Naive thymus-derived CD8-positive, alpha-beta T cell (primary cell): ENCODE results near the gene GOLGA6L26. TPM values are rescaled to one million over a fixed set of nuclear protein-coding genes. Genes with fewer than 3 reads are reported as not detected.
"Not testable (repeated sequence)": the region's sequence is repeated elsewhere in the genome, so short reads cannot be mapped to it uniquely, and the experiment has no call there.

Source experiments
- ATAC-seq, 2 donors: fragments of 150-1000 bp; cut with Tn5 transposase in 1 of 2; sonication (Bioruptor Pico), chemical (Tn5 transposase) in 1 of 2; 1 replicate in 1 of 2; 2 replicates in 1 of 2; pipeline ENCODE4 v1.10.0; 2021; ENCODE audit warnings: mild to moderate bottlenecking in 2 of 2, moderate library complexity in 2 of 2
- POLR2A ChIA-PET: fragments of 350-600 bp; sonication (Branson Sonifier 250); formaldehyde crosslinking; loops from one replicate; lab custom pipeline; 2021; ENCODE audit warnings: antibody characterized with exemption; lab: Charles Lee
- DNase-seq, 10 donors: peaks; one replicate each; pipeline versions ENCODE4 v3.0.0 to v3.0.0-alpha.2; 2020 to 2022
- H3K27ac Mint-ChIP-seq, 10 donors: one replicate each; pipeline ENCODE4 v1.8.0; 2020 to 2022; ENCODE audit warnings: mild to moderate bottlenecking in 10 of 10, mixed read lengths in 10 of 10, moderate library complexity in 4 of 10, inconsistent platforms in 1 of 10
- H3K27me3 Mint-ChIP-seq, 5 donors: one replicate each; pipeline ENCODE4 v1.8.0; 2021 to 2022; ENCODE audit warnings: mixed read lengths in 5 of 5
- H3K36me3 Mint-ChIP-seq, 3 donors: one replicate each; pipeline ENCODE4 v1.8.0; 2020 to 2022; ENCODE audit warnings: mixed read lengths in 3 of 3, mild to moderate bottlenecking in 2 of 3, inconsistent platforms in 1 of 3
- H3K4me1 Mint-ChIP-seq, 4 donors: one replicate each; pipeline ENCODE4 v1.8.0; 2021 to 2022; ENCODE audit warnings: mixed read lengths in 4 of 4
- H3K4me3 Mint-ChIP-seq, 10 donors: one replicate each; pipeline ENCODE4 v1.8.0; 2020 to 2022; ENCODE audit warnings: mild to moderate bottlenecking in 10 of 10, mixed read lengths in 10 of 10, moderate library complexity in 6 of 10, inconsistent platforms in 1 of 10
- H3K9me3 Mint-ChIP-seq, 9 donors: one replicate each; pipeline ENCODE4 v1.8.0; 2020 to 2022; ENCODE audit warnings: mixed read lengths in 9 of 9, mild to moderate bottlenecking in 3 of 9, inconsistent platforms in 1 of 9, moderate library complexity in 1 of 9
- polyA plus RNA-seq, 3 donors: library from polyadenylated mRNA; unstranded; fragments of 300-500 nt; fragmentation: Illumina TruSeq; gene quantifications; one replicate each; pipeline ENCODE4 v1.2.3, GENCODE V29; 2021
- total RNA-seq, 8 experiments: library from RNA in 2 of 8; stranded (reverse) in 2 of 8; gene quantifications; one replicate each; pipeline ENCODE4 v1.2.3 and lab custom pipeline; 2021 to 2026

GOLGA6L26 gene, protein sequence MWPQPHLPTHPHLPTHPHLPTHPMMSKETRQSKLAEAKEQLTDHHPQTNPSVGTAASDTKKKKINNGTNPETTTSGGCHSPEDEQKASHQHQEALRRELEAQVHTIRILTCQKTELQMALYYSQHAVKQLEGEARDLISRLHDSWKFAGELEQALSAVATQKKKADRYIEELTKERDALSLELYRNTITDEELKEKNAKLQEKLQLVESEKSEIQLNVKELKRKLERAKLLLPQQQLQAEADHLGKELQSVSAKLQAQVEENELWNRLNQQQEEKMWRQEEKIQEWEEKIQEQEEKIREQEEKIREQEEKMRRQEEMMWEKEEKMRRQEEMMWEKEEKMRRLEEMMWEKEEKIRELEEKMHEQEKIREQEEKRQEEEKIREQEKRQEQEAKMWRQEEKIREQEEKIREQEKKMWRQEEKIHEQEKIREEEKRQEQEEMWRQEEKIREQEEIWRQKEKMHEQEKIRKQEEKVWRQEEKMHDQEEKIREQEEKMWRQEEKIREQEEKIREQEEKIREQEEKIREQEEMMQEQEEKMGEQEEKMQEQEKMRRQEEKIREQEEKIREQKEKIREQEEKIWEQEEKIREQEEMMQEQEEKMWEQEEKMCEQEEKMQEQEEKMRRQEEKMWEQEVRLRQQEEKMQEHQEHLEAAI
- not detected for total RNA-seq
- polyA plus RNA-seq: not detected
- total RNA-seq (lab: John Stamatoyannopoulos, UW): 0 reads per million in 6 experiments

DNA sequence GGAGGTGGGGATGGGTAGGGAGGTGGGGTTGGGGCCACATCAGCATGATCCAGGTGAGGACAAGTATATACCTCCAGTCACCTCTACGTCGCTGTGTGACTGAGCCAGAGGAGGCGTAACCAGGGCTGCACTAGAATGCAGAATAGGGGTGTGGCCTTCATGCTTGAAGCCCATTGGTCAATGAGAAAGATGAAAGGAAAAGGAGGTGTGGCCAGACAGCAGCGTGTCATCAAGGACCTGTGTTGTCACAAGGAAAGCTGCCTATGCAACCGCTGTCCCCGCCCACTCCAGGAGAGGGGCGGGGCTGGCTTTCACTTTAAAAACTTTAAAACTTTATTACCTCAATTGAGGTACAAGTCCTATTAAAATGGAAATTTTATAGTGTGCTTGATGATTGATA lies at the start of gene GOLGA6L26:
TSS of gene GOLGA6L26 (minus strand) at position 101 of the 400 bp plus-strand sequence. CDS start at position 40, 61 bp downstream.
- H3K36me3 Mint-ChIP-seq, H3K27ac Mint-ChIP-seq, H3K9me3 Mint-ChIP-seq, DNase-seq, H3K4me1 Mint-ChIP-seq, H3K27me3 Mint-ChIP-seq, POLR2A ChIA-PET, ATAC-seq, H3K4me3 Mint-ChIP-seq: not testable (repeated sequence)

DNA sequence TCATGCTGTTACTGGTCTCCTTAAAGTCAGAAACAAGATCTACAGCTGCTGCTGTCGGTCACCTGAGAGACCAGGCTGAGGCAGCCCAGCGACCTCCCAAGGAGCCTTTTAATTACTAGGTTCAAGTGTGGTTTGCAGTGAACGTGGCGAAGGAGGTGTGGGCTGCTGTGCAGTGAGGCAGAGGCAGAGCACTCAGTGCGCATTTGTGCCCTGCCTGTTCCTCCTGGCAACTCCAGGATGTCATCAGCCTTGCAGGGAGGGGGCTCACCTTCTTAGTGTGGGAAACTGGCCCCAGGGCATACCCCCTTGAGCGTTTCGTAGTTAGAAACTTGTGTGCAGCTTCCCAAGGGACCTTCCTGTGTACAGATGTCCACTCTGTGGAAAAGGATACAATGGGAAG lies 47.2 kb upstream of the GOLGA6L26 start:
- POLR2A ChIA-PET, H3K4me3 Mint-ChIP-seq, H3K4me1 Mint-ChIP-seq, ATAC-seq, H3K9me3 Mint-ChIP-seq, H3K36me3 Mint-ChIP-seq, DNase-seq, H3K27ac Mint-ChIP-seq: not testable (repeated sequence)
- peaks cover 3 to 21% (median 5%) of the 10 kb centered on the region in 5 donors for H3K27me3 Mint-ChIP-seq

DNA sequence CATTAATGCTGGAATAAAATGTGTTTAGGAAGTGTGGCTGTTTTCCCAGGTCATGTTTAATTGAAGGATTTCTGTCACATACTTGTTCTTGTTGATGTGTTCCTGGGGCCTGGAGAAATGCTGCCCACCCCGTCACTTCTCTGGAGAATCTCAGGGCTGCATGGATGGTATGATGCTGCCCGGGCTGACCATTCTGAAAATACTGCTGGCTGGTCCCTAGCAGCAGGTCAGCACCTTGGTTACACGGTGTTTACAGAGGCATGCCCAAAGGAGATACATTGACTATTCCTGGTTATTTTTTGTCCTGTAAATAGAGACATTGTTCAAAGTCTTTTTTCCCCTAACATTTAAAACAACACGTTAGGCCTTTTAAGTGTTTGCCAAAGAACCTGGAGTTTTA lies 46.7 kb upstream of the GOLGA6L26 start:
- ATAC-seq, H3K4me1 Mint-ChIP-seq, DNase-seq, POLR2A ChIA-PET, H3K4me3 Mint-ChIP-seq, H3K9me3 Mint-ChIP-seq, H3K36me3 Mint-ChIP-seq, H3K27ac Mint-ChIP-seq: not testable (repeated sequence)
- H3K27me3 Mint-ChIP-seq: peaks cover 0 to 20% (median 5%) of the 10 kb centered on the region in 5 donors

DNA sequence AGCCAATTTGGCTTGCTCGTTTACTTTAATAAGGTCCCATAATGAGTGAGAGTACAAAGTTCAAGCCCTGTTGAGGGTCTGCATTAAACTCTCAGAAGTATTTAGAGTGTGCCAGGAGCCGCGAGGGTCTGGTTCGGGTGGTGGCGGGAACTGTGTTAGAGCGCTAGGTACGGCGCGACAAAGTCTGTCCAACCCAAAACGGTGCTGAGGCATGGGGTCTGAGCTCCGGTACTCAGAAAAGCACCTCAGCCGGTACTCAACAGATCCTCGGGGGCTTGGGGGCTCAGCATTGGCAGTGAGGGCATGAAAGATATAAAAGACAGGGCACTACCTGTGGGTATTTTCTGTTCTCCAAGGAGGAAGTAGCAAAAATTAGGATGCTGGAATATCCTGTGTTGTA lies 45.0 kb upstream of the GOLGA6L26 start:
- H3K27me3 Mint-ChIP-seq, H3K36me3 Mint-ChIP-seq, DNase-seq, H3K4me1 Mint-ChIP-seq, ATAC-seq, H3K9me3 Mint-ChIP-seq, H3K4me3 Mint-ChIP-seq, POLR2A ChIA-PET, H3K27ac Mint-ChIP-seq: not testable (repeated sequence)

DNA sequence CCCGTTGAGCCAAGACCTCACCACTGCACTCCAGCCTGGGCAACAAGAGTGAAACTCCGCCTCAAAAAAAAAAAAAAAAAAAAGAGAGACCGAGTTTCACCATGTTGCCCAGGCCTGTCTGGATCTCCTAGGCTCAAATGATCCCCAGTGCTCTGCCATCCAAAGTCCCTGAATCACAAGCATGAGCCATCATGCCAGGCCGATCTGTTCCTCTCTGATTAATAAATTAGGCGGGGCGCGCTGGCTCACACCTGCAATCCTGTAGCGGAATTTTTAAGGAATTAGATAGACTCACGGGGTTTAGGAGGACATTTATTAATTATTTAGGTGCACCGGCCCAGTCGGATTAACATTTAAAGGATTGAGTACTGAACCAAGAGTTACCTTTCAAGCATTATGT lies 40.2 kb upstream of the GOLGA6L26 start:
- H3K36me3 Mint-ChIP-seq, POLR2A ChIA-PET, H3K4me3 Mint-ChIP-seq, H3K4me1 Mint-ChIP-seq, ATAC-seq, H3K9me3 Mint-ChIP-seq, DNase-seq, H3K27ac Mint-ChIP-seq, H3K27me3 Mint-ChIP-seq: not testable (repeated sequence)

DNA sequence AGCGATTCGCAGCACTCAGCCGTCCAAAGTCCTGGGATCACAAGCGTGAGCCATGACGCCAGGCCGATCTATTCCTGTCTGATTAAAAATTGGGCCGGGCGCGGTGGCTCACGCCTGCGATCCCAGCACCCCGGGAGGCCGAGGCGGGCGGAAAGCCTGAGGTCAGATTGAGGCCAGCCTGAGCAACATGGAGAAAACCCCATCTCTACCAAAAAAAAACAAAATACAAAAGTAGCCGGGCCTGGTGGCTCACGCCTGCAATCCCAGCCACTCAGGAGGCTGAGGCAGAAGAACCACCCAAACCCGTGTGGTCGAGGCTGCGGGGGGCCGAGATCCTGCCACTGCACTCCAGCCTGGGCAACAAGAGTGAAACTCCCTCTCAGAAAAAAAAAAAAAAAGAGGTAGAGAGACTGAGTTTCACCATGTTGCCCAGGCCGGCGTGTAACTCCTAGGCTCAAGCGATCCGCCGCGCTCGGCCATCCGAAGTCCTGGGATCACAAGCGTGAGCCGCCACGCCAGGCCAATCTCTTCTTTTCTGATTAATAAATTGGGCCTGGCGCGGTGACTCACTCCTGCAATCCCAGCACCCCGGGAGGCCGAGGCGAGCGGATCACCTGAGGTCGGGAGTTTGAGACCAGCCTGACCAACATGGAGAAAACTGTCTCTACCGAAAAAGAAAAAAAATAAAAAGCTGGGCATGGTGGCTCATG lies 39.0 kb upstream of the GOLGA6L26 start:
- H3K4me3 Mint-ChIP-seq, H3K9me3 Mint-ChIP-seq, DNase-seq, ATAC-seq, H3K27ac Mint-ChIP-seq, H3K36me3 Mint-ChIP-seq, POLR2A ChIA-PET, H3K27me3 Mint-ChIP-seq, H3K4me1 Mint-ChIP-seq: not testable (repeated sequence)

DNA sequence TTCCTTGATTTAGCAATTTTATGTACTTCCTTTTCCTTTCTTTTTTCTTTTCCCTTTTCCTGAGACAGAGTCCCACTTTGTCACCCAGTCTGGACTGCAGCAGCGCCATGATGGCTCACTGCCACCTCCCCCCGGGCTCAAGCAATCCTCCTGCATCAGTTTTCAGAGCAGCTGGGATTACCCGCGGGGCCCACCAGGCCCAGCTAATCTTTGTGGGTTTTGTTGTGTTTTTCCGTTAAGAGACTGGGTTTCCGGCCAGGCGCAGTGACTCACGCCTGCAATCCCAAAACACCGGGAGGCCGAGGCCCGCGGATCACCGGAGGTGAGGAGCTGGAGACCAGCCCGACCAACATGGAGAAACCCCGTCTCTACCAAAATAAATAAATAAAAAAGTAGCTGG lies 38.3 kb upstream of the GOLGA6L26 start:
- Mint-ChIP-seq H3K27ac (no peak overlapping the region), H3K9me3 (no peaks in the 10 kb centered on the region), H3K27me3 (peaks cover 0 to 1% (median 0%) of the 10 kb centered on the region in 5 donors), H3K36me3 (no peaks in the 10 kb centered on the region), H3K4me3 (no peak overlapping the region), H3K4me1 (no peaks in the 10 kb centered on the region)
- ATAC-seq (no peak), DNase-seq (no peak)
- POLR2A ChIA-PET: no interaction called here

DNA sequence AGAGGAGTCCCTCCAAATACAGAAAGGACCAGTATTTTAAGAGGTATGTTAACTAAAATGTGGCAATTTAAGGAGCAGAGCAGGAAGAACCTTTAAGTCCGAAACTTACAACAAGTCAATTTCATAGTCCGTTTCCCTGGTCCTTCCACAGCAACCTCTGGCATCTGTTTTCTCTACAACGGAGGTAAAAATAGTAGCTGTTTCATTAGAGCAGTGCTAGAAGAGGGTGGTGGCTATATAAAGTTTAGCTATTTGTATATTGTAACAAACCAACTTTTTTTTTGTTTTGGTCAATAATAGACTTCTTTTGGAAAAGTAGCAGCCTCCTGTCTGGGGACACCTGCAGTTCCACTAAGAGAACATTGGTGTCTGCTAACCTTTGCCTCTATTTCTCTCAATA lies 37.9 kb upstream of the GOLGA6L26 start:
- H3K36me3 Mint-ChIP-seq, POLR2A ChIA-PET, ATAC-seq, H3K9me3 Mint-ChIP-seq, H3K27ac Mint-ChIP-seq, DNase-seq, H3K27me3 Mint-ChIP-seq, H3K4me1 Mint-ChIP-seq, H3K4me3 Mint-ChIP-seq: not testable (repeated sequence)

DNA sequence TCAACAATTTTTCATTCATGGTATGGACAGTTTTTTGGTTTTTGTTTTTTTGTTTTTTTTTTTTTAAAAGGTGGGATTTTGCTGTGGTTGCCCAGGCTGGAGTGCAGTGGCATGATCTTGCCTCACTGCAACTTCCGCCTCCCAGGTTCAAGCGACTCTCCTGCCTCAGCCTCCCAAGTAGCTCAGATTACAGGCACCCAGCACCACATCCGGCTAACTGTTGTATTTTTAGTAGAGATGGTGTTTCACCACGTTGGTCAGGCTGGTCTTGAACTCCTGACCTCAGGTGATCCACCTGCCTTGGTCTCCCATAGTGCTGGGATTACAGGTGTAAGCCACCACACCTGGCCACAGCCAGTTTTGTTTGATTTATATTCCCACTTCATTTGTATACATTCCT lies 37.1 kb upstream of the GOLGA6L26 start:
- POLR2A ChIA-PET, H3K9me3 Mint-ChIP-seq, DNase-seq, H3K27me3 Mint-ChIP-seq, H3K4me1 Mint-ChIP-seq, H3K36me3 Mint-ChIP-seq, H3K27ac Mint-ChIP-seq, ATAC-seq, H3K4me3 Mint-ChIP-seq: not testable (repeated sequence)

DNA sequence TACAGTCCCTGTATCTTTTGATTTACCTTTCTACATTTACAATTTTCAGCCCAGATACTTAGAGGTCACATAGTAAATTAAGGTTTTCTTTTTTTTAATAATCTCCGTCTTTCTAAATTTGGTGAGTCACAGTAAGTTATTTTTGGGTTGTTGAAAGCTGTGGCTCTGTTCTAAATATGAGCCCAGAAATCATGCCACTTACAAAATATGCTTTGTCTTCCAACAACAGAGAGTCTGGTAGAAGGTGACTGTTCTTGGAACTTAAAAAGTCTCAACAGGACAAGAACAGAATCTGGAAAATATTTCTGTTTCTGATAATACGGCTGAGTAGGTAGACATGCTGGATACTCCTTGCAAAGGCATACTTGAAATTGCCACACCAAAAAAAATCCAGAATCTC lies 36.6 kb upstream of the GOLGA6L26 start:
- ATAC-seq: no peak

DNA sequence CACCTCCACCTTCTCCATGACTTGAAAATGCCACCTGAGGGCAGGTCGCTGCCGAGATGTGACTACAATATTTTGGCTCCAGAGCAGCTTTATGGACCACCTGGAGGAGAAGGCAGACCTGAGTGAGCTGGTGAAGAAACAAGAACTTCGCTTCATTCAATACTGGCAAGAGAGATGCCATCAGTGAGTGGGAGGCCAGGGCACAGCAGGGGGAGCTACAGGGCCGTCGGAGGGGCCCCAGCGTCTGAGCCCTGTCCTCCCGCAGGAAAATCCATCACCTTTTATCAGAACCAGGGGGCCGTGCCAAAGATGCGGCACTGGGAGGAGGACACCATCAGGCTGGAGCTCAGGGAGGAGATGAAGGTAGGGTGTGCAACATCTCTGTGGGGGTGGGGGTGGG lies 30.3 kb upstream of the GOLGA6L26 start:
- not testable (repeated sequence) for ATAC-seq

More for the DNA sequence above, 36.6 kb upstream of the GOLGA6L26 start:
- H3K27me3 Mint-ChIP-seq: peaks cover 0 to 1% (median 0%) of the 10 kb centered on the region in 5 donors
- H3K4me1 Mint-ChIP-seq: no peaks in the 10 kb centered on the region
- no peak overlapping the region for H3K27ac Mint-ChIP-seq
- POLR2A ChIA-PET: no interaction called here
- DNase-seq: no peak
- no peak overlapping the region for H3K4me3 Mint-ChIP-seq
- no peaks in the 10 kb centered on the region for H3K36me3 Mint-ChIP-seq
- no peaks in the 10 kb centered on the region for H3K9me3 Mint-ChIP-seq

DNA sequence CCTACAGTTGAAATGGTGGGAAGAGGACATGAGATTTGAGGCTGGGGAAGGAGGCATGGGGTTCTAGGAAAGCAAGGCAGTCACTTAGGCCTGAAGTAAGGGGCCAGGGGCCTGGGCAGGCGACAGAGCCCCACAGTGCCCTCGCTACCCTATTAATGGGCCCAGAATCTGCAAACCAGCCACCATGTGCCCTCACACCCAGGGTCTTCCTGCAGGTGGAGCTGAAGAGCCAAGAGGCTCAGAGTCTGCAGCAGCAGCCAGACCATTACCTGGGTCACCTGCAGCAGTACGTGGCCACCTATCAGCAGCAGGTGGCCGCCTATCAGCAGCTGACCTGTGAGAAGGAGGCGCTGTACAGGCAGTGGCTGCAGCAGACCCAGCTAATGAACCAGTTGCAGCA lies 28.6 kb upstream of the GOLGA6L26 start:
- H3K27ac Mint-ChIP-seq, H3K9me3 Mint-ChIP-seq, POLR2A ChIA-PET, H3K27me3 Mint-ChIP-seq, H3K4me1 Mint-ChIP-seq, H3K36me3 Mint-ChIP-seq, ATAC-seq, H3K4me3 Mint-ChIP-seq, DNase-seq: not testable (repeated sequence)

More for the DNA sequence above, 30.3 kb upstream of the GOLGA6L26 start:
- H3K36me3 Mint-ChIP-seq, DNase-seq, H3K27ac Mint-ChIP-seq, H3K4me3 Mint-ChIP-seq, H3K27me3 Mint-ChIP-seq, H3K9me3 Mint-ChIP-seq, H3K4me1 Mint-ChIP-seq, POLR2A ChIA-PET: not testable (repeated sequence)

DNA sequence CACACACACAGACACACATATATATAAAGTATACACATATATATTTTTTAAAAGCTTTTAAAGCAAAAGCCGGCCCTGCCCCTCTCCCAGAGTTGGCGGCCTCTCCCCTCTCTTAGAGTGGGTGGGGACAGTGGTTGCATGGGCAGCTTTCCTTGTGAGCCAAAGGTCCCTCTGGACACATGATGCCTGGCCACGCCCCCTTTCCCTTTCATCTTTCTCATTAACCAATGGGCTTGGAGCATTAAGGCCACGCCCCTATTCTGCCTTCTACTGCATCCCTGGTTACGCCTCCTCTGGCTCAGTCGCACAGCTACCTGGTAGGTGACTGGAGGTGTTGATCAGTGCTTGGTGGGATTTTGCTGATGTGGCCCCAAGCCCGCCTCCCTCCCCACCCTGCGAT lies 20.5 kb upstream of the GOLGA6L26 start, which contains the start of gene GOLGA8S:
TSS of gene GOLGA8S (plus strand) at position 301 of the 400 bp plus-strand sequence. CDS start at position 363, 62 bp downstream.
- H3K4me3 Mint-ChIP-seq, DNase-seq, POLR2A ChIA-PET, H3K36me3 Mint-ChIP-seq, H3K27ac Mint-ChIP-seq, H3K27me3 Mint-ChIP-seq, H3K9me3 Mint-ChIP-seq, ATAC-seq, H3K4me1 Mint-ChIP-seq: not testable (repeated sequence)
